GM12892 (cell line): ENCODE results near the gene RSL24D1.

Experiments
- POLR2A ChIP-seq: IDR thresholded peaks from 2 replicates; pipeline ENCODE4 v1.6.1; 2011; ENCODE audit warnings: low read depth, low read length, control low read depth
- POLR2AphosphoS5 ChIP-seq: IDR thresholded peaks from 2 replicates; pipeline ENCODE4 v1.6.1; 2011; ENCODE audit warnings: low read depth, low read length, control low read depth

DNA sequence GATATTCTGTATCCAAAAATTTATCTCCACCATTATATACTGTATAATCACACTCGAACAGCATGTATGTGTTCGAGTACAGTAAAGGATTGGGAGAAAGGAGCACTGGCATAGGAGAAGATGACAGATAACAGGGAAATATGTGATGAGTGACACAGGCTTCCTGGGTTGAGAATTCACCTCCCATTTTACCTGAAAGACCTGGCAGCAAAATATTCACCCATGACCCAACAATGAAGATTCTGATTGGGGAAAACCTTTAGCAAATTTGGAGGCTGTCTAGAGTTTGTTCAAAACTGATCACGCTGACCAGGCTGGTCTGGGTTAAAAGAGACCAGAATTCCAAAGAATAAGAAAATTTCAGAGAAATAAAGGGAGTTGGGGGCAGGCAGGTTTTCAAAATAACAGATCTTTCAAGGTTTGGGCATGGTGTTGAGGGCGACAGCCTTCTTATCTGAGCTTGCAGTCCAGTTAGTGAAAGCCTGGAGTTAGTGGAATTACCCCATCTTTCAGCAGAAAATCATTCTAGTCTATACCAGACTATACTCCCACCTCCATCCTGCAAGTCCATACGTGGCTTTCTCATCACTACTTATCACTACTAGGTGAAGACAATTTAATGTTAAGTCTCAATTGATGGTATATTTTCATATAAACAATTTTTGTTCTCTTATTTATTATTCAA is 42.8 kb upstream of the RSL24D1 start:
- TF ChIP-seq POLR2A, result no peak
- TF ChIP-seq POLR2AphosphoS5, result no peak
